Measurements from ENCODE around the gene ITGA1. TPM values are rescaled to one million over a fixed set of nuclear protein-coding genes. Genes with fewer than 3 reads are reported as not detected.

The ITGA1 gene
- polyA plus RNA-seq, 3 donors: 0.33 to 0.89 (median 0.79) TPM

DNA sequence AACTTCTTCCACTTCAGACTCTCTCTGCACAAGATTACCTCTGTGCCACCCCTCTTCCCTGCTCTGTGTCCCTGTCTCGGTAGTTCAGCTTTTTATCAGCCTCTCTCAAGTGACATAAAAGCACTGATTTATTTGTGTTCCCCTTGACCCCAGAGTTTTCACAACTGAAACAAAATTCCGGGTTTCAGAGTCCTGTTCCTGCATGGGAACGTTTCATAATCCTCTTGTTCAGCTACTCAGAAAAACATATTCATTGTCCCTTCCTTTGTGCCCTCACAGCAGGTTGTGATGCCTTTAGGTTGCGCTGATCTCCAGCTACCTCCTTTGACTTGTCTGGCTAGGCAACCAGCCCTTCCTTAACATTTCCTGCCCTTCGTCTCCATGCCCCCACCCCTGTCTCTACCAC lies 13.7 kb upstream of the ITGA1 start:
- no peak overlapping the region for H3K9ac ChIP-seq (ENCODE audit: insufficient read depth, low read length, poor library complexity, severe bottlenecking)
- TF ChIP-seq, protein P1, sequence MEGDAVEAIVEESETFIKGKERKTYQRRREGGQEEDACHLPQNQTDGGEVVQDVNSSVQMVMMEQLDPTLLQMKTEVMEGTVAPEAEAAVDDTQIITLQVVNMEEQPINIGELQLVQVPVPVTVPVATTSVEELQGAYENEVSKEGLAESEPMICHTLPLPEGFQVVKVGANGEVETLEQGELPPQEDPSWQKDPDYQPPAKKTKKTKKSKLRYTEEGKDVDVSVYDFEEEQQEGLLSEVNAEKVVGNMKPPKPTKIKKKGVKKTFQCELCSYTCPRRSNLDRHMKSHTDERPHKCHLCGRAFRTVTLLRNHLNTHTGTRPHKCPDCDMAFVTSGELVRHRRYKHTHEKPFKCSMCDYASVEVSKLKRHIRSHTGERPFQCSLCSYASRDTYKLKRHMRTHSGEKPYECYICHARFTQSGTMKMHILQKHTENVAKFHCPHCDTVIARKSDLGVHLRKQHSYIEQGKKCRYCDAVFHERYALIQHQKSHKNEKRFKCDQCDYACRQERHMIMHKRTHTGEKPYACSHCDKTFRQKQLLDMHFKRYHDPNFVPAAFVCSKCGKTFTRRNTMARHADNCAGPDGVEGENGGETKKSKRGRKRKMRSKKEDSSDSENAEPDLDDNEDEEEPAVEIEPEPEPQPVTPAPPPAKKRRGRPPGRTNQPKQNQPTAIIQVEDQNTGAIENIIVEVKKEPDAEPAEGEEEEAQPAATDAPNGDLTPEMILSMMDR (IDR thresholded peaks at IDR 0.05): no peak
- WGBS (ENCODE audit: insufficient coverage): 50% methylated on average over 4 of the region's 5 CpGs
- Mint-ChIP-seq H3K27me3 (ENCODE audit: low read depth in 3 of 3) (peaks cover 2 to 6% (median 4%) of the 10 kb centered on the region in 3 donors), H3K4me1 (peaks cover 7% of the 10 kb centered on the region), H3K9me3 (peaks cover 0 to 3% (median 0%) of the 10 kb centered on the region in 7 donors), H3K36me3 (no peaks in the 10 kb centered on the region), H3K4me3 (peak overlapping the region in 1 of 2 donors; percentile 47), H3K27ac (peak overlapping the region in 1 of 7 donors; percentile 4)
- no peak overlapping the region for H3K4me2 ChIP-seq (replicated peaks; ENCODE audit: extremely low read depth, low read length, poor library complexity, severe bottlenecking)
- H3K4me3 ChIP-seq (replicated peaks in 1 of 3; ENCODE audit: low read depth in 2 of 3, low read length in 3 of 3): no peak overlapping the region
- H3K9me3 ChIP-seq (replicated peaks in 1 of 2; ENCODE audit: control insufficient read depth in 1 of 2, insufficient read depth in 1 of 2, low read length in 2 of 2): no peaks in the 10 kb centered on the region
- intact Hi-C loops (cut with micrococcal nuclease): no loop called here
- peaks cover 5 to 6% of the 10 kb centered on the region in 2 donors for H3K4me1 ChIP-seq (ENCODE audit: control insufficient read depth in 1 of 2, insufficient read depth in 2 of 2, low read length in 2 of 2)
- no peak overlapping the region for H3K27ac ChIP-seq (ENCODE audit: low read depth in 1 of 2, low read length in 2 of 2)
- H3K27me3 ChIP-seq (ENCODE audit: control insufficient read depth in 2 of 2, insufficient read depth in 2 of 2, low read length in 2 of 2): no peaks in the 10 kb centered on the region
- no peaks in the 10 kb centered on the region for H4K20me1 ChIP-seq (ENCODE audit: insufficient read depth, low read length)
- no peaks in the 10 kb centered on the region for H3K36me3 ChIP-seq (replicated peaks in 1 of 2; ENCODE audit: control insufficient read depth in 1 of 2, insufficient read depth in 2 of 2, low read length in 2 of 2)
- no peaks in the 10 kb centered on the region for H3K79me2 ChIP-seq (ENCODE audit: insufficient read depth, low read length)
- H2AFZ ChIP-seq (ENCODE audit: insufficient read depth, low read depth, low read length, poor library complexity, severe bottlenecking): no peak overlapping the region
- no peak for DNase-seq

DNA sequence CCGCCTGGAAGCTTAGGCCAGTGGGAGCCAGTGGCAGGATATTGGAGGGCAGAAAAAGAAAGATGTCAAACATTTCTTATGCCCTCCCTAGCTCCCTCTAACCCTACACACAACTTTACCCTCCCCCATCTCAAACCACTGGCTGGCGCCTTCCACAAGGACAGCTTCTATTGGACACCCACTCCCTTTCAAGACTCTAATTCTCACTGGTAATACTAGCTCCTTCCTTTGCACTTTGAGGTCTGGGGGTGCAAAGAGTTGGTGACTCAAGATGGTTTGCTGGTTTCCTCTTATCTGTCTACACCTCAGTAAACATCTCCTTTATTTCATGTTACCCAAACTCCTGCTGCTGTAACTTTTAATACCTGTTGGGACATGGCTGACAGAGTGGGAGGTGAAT lies 11.6 kb upstream of the ITGA1 start:
- intact Hi-C loops (cut with micrococcal nuclease): no loop called here

More for the DNA sequence above, 11.6 kb upstream of the ITGA1 start:
- Mint-ChIP-seq H3K36me3 (no peaks in the 10 kb centered on the region), H3K27me3 (ENCODE audit: low read depth in 3 of 3) (peaks cover 2 to 6% (median 4%) of the 10 kb centered on the region in 3 donors), H3K9me3 (no peaks in the 10 kb centered on the region), H3K4me1 (peaks cover 7% of the 10 kb centered on the region), H3K4me3 (no peak overlapping the region), H3K27ac (no peak overlapping the region)
- H4K20me1 ChIP-seq (ENCODE audit: insufficient read depth, low read length): no peaks in the 10 kb centered on the region
- peaks cover 5 to 6% of the 10 kb centered on the region in 2 donors for H3K4me1 ChIP-seq (ENCODE audit: control insufficient read depth in 1 of 2, insufficient read depth in 2 of 2, low read length in 2 of 2)
- H3K4me3 ChIP-seq (replicated peaks in 1 of 3; ENCODE audit: low read depth in 2 of 3, low read length in 3 of 3): no peak overlapping the region
- TF ChIP-seq, protein P1 (IDR thresholded peaks at IDR 0.05): no peak
- H3K9me3 ChIP-seq (replicated peaks in 1 of 2; ENCODE audit: control insufficient read depth in 1 of 2, insufficient read depth in 1 of 2, low read length in 2 of 2): no peaks in the 10 kb centered on the region
- no peak for DNase-seq
- H3K27ac ChIP-seq (ENCODE audit: low read depth in 1 of 2, low read length in 2 of 2): no peak overlapping the region
- H3K27me3 ChIP-seq (ENCODE audit: control insufficient read depth in 2 of 2, insufficient read depth in 2 of 2, low read length in 2 of 2): no peaks in the 10 kb centered on the region
- 100% methylated on average over 1 of the region's 2 CpGs for WGBS (ENCODE audit: insufficient coverage)
- H3K9ac ChIP-seq (ENCODE audit: insufficient read depth, low read length, poor library complexity, severe bottlenecking): no peak overlapping the region
- no peak overlapping the region for H3K4me2 ChIP-seq (replicated peaks; ENCODE audit: extremely low read depth, low read length, poor library complexity, severe bottlenecking)
- H3K36me3 ChIP-seq (replicated peaks in 1 of 2; ENCODE audit: control insufficient read depth in 1 of 2, insufficient read depth in 2 of 2, low read length in 2 of 2): no peaks in the 10 kb centered on the region
- H2AFZ ChIP-seq (ENCODE audit: insufficient read depth, low read depth, low read length, poor library complexity, severe bottlenecking): no peak overlapping the region
- H3K79me2 ChIP-seq (ENCODE audit: insufficient read depth, low read length): no peaks in the 10 kb centered on the region

Data from CD14-positive monocyte (primary cell).